ENCODE results near the gene IMMP2L.
A peak's percentile ranks its signal among the peaks of the same experiment; 100 is the strongest.

IMMP2L gene

DNA sequence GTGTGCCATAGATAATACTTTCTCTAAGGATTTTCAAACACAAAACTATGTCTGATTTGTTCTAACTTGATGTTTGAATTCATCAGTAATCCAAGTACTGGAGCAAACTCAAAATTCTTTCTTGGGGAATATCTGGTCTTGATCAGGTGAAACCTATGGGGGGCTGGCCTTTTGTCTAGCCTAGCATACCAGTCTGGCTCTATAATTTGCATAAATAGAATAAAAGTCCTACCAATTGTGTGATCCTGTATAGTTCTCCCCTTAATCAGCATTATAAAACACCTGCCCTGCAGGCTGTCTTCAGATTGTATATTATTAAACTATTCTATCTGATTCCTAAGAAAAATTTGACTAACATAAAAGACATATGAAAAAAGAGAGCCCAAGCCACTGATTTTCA, 705.2 kb downstream of the IMMP2L start:
- no peak overlapping the region for H3K4me2 ChIP-seq (ENCODE audit: insufficient read depth, low read length)

GRCh38 chr7:110856704-110857103, 705.6 kb downstream of the IMMP2L start:
- TF ChIP-seq, protein P1, sequence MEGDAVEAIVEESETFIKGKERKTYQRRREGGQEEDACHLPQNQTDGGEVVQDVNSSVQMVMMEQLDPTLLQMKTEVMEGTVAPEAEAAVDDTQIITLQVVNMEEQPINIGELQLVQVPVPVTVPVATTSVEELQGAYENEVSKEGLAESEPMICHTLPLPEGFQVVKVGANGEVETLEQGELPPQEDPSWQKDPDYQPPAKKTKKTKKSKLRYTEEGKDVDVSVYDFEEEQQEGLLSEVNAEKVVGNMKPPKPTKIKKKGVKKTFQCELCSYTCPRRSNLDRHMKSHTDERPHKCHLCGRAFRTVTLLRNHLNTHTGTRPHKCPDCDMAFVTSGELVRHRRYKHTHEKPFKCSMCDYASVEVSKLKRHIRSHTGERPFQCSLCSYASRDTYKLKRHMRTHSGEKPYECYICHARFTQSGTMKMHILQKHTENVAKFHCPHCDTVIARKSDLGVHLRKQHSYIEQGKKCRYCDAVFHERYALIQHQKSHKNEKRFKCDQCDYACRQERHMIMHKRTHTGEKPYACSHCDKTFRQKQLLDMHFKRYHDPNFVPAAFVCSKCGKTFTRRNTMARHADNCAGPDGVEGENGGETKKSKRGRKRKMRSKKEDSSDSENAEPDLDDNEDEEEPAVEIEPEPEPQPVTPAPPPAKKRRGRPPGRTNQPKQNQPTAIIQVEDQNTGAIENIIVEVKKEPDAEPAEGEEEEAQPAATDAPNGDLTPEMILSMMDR (IDR thresholded peaks at IDR 0.05; ENCODE audit: borderline replicate concordance, extremely low read depth, low read length, poor library complexity, severe bottlenecking), result no peak
- TF ChIP-seq EZH2 (IDR thresholded peaks at IDR 0.05; ENCODE audit: borderline replicate concordance, low read depth, low read length, severe bottlenecking), result no peak
- Histone ChIP-seq H2AFZ (ENCODE audit: low read depth, low read length) (no peak overlapping the region), H3K27ac (ENCODE audit: low read length) (no peak overlapping the region), H4K20me1 (ENCODE audit: insufficient read depth, low read length) (no peaks in the 10 kb centered on the region), H3K4me2 (ENCODE audit: insufficient read depth, low read length) (no peak overlapping the region), H3K4me3 (ENCODE audit: low read depth in 1 of 2, low read length in 2 of 2) (no peak overlapping the region), H3K4me1 (ENCODE audit: insufficient read depth, low read length) (no peaks in the 10 kb centered on the region), H3K27me3 (ENCODE audit: insufficient read depth, low read length, poor library complexity) (no peaks in the 10 kb centered on the region), H3K36me3 (ENCODE audit: insufficient read depth, low read length) (no peaks in the 10 kb centered on the region), H3K79me2 (ENCODE audit: insufficient read depth, low read length) (no peaks in the 10 kb centered on the region), H3K9ac (ENCODE audit: low read depth, low read length) (no peak overlapping the region), H3K9me3 (ENCODE audit: insufficient read depth, low read length, severe bottlenecking) (no peaks in the 10 kb centered on the region)
- ATAC-seq (ENCODE audit: insufficient read depth, low read depth), result peak; percentile 45; the same call in 2 of the 3 replicates
- no peak for DNase-seq

More for the DNA sequence above, 705.2 kb downstream of the IMMP2L start:
- DNase-seq (no peak), ATAC-seq (ENCODE audit: insufficient read depth, low read depth) (no peak)
- H3K9ac ChIP-seq (ENCODE audit: low read depth, low read length), result no peak overlapping the region
- no peaks in the 10 kb centered on the region for H4K20me1 ChIP-seq (ENCODE audit: insufficient read depth, low read length)
- H3K36me3 ChIP-seq (ENCODE audit: insufficient read depth, low read length), result no peaks in the 10 kb centered on the region
- H3K27ac ChIP-seq (ENCODE audit: low read length), result no peak overlapping the region
- no peak overlapping the region for H3K4me3 ChIP-seq (ENCODE audit: low read depth in 1 of 2, low read length in 2 of 2)
- no peaks in the 10 kb centered on the region for H3K79me2 ChIP-seq (ENCODE audit: insufficient read depth, low read length)
- no peaks in the 10 kb centered on the region for H3K4me1 ChIP-seq (ENCODE audit: insufficient read depth, low read length)
- no peaks in the 10 kb centered on the region for H3K9me3 ChIP-seq (ENCODE audit: insufficient read depth, low read length, severe bottlenecking)
- H2AFZ ChIP-seq (ENCODE audit: low read depth, low read length), result no peak overlapping the region
- H3K27me3 ChIP-seq (ENCODE audit: insufficient read depth, low read length, poor library complexity), result no peaks in the 10 kb centered on the region
- TF ChIP-seq, protein P1 (IDR thresholded peaks at IDR 0.05; ENCODE audit: borderline replicate concordance, extremely low read depth, low read length, poor library complexity, severe bottlenecking), result no peak
- TF ChIP-seq EZH2 (IDR thresholded peaks at IDR 0.05; ENCODE audit: borderline replicate concordance, low read depth, low read length, severe bottlenecking), result no peak

GRCh38 chr7:110854651-110855050, 707.6 kb downstream of the IMMP2L start:
- no peak overlapping the region for H2AFZ ChIP-seq (ENCODE audit: low read depth, low read length)
- H3K9me3 ChIP-seq (ENCODE audit: insufficient read depth, low read length, severe bottlenecking), result no peaks in the 10 kb centered on the region
- H3K27ac ChIP-seq (ENCODE audit: low read length), result no peak overlapping the region
- ATAC-seq (ENCODE audit: insufficient read depth, low read depth) (no peak), DNase-seq (no peak)
- no peaks in the 10 kb centered on the region for H3K36me3 ChIP-seq (ENCODE audit: insufficient read depth, low read length)
- H3K79me2 ChIP-seq (ENCODE audit: insufficient read depth, low read length), result no peaks in the 10 kb centered on the region
- no peak for TF ChIP-seq EZH2 (IDR thresholded peaks at IDR 0.05; ENCODE audit: borderline replicate concordance, low read depth, low read length, severe bottlenecking)
- TF ChIP-seq, protein P1 (IDR thresholded peaks at IDR 0.05; ENCODE audit: borderline replicate concordance, extremely low read depth, low read length, poor library complexity, severe bottlenecking), result no peak
- no peak overlapping the region for H3K4me3 ChIP-seq (ENCODE audit: low read depth in 1 of 2, low read length in 2 of 2)
- H3K27me3 ChIP-seq (ENCODE audit: insufficient read depth, low read length, poor library complexity), result no peaks in the 10 kb centered on the region
- no peaks in the 10 kb centered on the region for H4K20me1 ChIP-seq (ENCODE audit: insufficient read depth, low read length)
- no peak overlapping the region for H3K9ac ChIP-seq (ENCODE audit: low read depth, low read length)
- H3K4me2 ChIP-seq (ENCODE audit: insufficient read depth, low read length), result no peak overlapping the region
- no peaks in the 10 kb centered on the region for H3K4me1 ChIP-seq (ENCODE audit: insufficient read depth, low read length)

DNA sequence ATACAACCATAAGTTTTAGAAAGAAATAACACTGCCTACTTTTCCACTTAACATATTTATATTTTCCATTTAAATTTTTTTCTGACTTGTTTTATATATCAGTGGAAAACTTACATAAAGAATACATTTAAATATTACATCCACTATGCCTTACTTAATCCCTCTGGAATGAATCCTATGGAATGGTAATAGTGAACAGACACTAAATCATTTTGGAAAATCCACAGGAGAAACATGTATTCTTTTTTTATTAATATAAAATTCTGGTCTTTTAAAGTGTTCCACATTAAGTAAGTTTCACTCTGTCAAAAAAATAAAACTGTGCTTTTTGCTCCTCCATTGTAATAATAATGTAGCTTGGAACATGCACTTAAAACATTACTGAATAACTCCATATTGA, 708.1 kb downstream of the IMMP2L start:
- H2AFZ ChIP-seq (ENCODE audit: low read depth, low read length), result no peak overlapping the region
- TF ChIP-seq, protein P1 (IDR thresholded peaks at IDR 0.05; ENCODE audit: borderline replicate concordance, extremely low read depth, low read length, poor library complexity, severe bottlenecking), result no peak
- TF ChIP-seq EZH2 (IDR thresholded peaks at IDR 0.05; ENCODE audit: borderline replicate concordance, low read depth, low read length, severe bottlenecking), result no peak

More for the DNA sequence above, 708.1 kb downstream of the IMMP2L start:
- H3K4me2 ChIP-seq (ENCODE audit: insufficient read depth, low read length), result no peak overlapping the region
- H3K9ac ChIP-seq (ENCODE audit: low read depth, low read length), result no peak overlapping the region
- DNase-seq (no peak), ATAC-seq (ENCODE audit: insufficient read depth, low read depth) (no peak)
- no peaks in the 10 kb centered on the region for H3K9me3 ChIP-seq (ENCODE audit: insufficient read depth, low read length, severe bottlenecking)
- no peaks in the 10 kb centered on the region for H3K4me1 ChIP-seq (ENCODE audit: insufficient read depth, low read length)
- H3K4me3 ChIP-seq (ENCODE audit: low read depth in 1 of 2, low read length in 2 of 2), result no peak overlapping the region
- H4K20me1 ChIP-seq (ENCODE audit: insufficient read depth, low read length), result no peaks in the 10 kb centered on the region
- H3K36me3 ChIP-seq (ENCODE audit: insufficient read depth, low read length), result no peaks in the 10 kb centered on the region
- no peaks in the 10 kb centered on the region for H3K79me2 ChIP-seq (ENCODE audit: insufficient read depth, low read length)
- H3K27ac ChIP-seq (ENCODE audit: low read length), result no peak overlapping the region
- no peaks in the 10 kb centered on the region for H3K27me3 ChIP-seq (ENCODE audit: insufficient read depth, low read length, poor library complexity)
